Measurements from ENCODE around the gene RSBN1L.
"Not testable (repeated sequence)": the region's sequence is repeated elsewhere in the genome, so short reads cannot be mapped to it uniquely, and the experiment has no call there.

- not testable (repeated sequence) for TF ChIP-seq CTCF (IDR thresholded peaks at IDR 0.05; ENCODE audit: control extremely low read depth in 1 of 3, insufficient read depth in 1 of 3, low read depth in 1 of 3, low read length in 3 of 3); CHD7 (IDR thresholded peaks at IDR 0.05; ENCODE audit: insufficient replicate concordance, low read length); POLR2AphosphoS5 (IDR thresholded peaks at IDR 0.05; ENCODE audit: low read depth, low read length); KDM5A (IDR thresholded peaks at IDR 0.05; ENCODE audit: low read length); EP300 (IDR thresholded peaks at IDR 0.05; ENCODE audit: borderline replicate concordance in 1 of 2, low read depth in 2 of 2, low read length in 2 of 2); TCF12 (IDR thresholded peaks at IDR 0.05; ENCODE audit: low read depth, low read length); CHD2 (IDR thresholded peaks at IDR 0.05; ENCODE audit: low read length); SRF (IDR thresholded peaks at IDR 0.05; ENCODE audit: low read depth, low read length); SIX5 (IDR thresholded peaks at IDR 0.05; ENCODE audit: low read depth, low read length); RFX5 (IDR thresholded peaks at IDR 0.05; ENCODE audit: borderline replicate concordance, low read depth, low read length); SUZ12 (IDR thresholded peaks at IDR 0.05; ENCODE audit: low read length)
Measured at GRCh38 chr7:77714931-77715330, 18.7 kb downstream of the RSBN1L start.

Measured in H1 (cell line).